Measurements from ENCODE around the gene EOLA1. TPM values are rescaled to one million over a fixed set of nuclear protein-coding genes. Genes with fewer than 3 reads are reported as not detected.
A peak's percentile ranks its signal among the peaks of the same experiment; 100 is the strongest.
"Not testable (repeated sequence)": the region's sequence is repeated elsewhere in the genome, so short reads cannot be mapped to it uniquely, and the experiment has no call there.

The EOLA1 gene
- total RNA-seq, 2 donors from 2014 or later, result 11.9 to 18.0 TPM

GRCh38 chrX:149527705-149528104 lies 13.1 kb upstream of the EOLA1 start:
- peak; percentile 59 for DNase-seq
- Histone ChIP-seq H3K9ac (ENCODE audit: extremely low read depth, low read length, poor library complexity, severe bottlenecking) (no peak overlapping the region), H3K27me3 (ENCODE audit: control insufficient read depth, insufficient read depth, low read length, poor library complexity, severe bottlenecking) (no peaks in the 10 kb centered on the region), H3K9me3 (ENCODE audit: control insufficient read depth, low read length) (no peaks in the 10 kb centered on the region), H3K36me3 (ENCODE audit: control insufficient read depth, insufficient read depth, low read length) (no peaks in the 10 kb centered on the region), H3K27ac (ENCODE audit: low read depth, low read length) (no peak overlapping the region), H3K4me3 (ENCODE audit: low read length) (no peak overlapping the region), H3K4me1 (ENCODE audit: control insufficient read depth, insufficient read depth, low read length) (no peaks in the 10 kb centered on the region)
- H3K27me3 Mint-ChIP-seq (ENCODE audit: insufficient read depth), result no peaks in the 10 kb centered on the region
- H3K4me1 Mint-ChIP-seq, result no peaks in the 10 kb centered on the region
- peak; percentile 60 for TF ChIP-seq CTCF (conservative IDR thresholded peaks at IDR 0.05)
- H3K9me3 Mint-ChIP-seq, result peaks cover 45% of the 10 kb centered on the region
- no peak overlapping the region for H3K4me3 Mint-ChIP-seq
- peaks cover 6% of the 10 kb centered on the region for H3K36me3 Mint-ChIP-seq (ENCODE audit: low read depth)
- 87 to 100% methylated on average over 1 of the region's 1 CpG for WGBS, 2 experiments (ENCODE audit: insufficient coverage in 1 of 2, insufficient read length in 1 of 2)
- H3K27ac Mint-ChIP-seq, result no peak overlapping the region

GRCh38 chrX:149528381-149528780 lies 12.4 kb upstream of the EOLA1 start:
- Mint-ChIP-seq H3K4me3 (no peak overlapping the region), H3K4me1 (no peaks in the 10 kb centered on the region), H3K36me3 (ENCODE audit: low read depth) (peaks cover 6% of the 10 kb centered on the region), H3K27me3 (ENCODE audit: insufficient read depth) (no peaks in the 10 kb centered on the region), H3K27ac (no peak overlapping the region), H3K9me3 (peaks cover 42% of the 10 kb centered on the region)
- TF ChIP-seq CTCF (conservative IDR thresholded peaks at IDR 0.05), result no peak
- DNase-seq, result no peak
- no CpG with 5 or more reads among the region's 1 CpG for WGBS, 2 experiments (ENCODE audit: insufficient coverage in 1 of 2, insufficient read length in 1 of 2)
- H3K27me3 ChIP-seq (ENCODE audit: control insufficient read depth, insufficient read depth, low read length, poor library complexity, severe bottlenecking), result no peaks in the 10 kb centered on the region
- no peaks in the 10 kb centered on the region for H3K9me3 ChIP-seq (ENCODE audit: control insufficient read depth, low read length)
- H3K4me3 ChIP-seq (ENCODE audit: low read length), result no peak overlapping the region
- H3K36me3 ChIP-seq (ENCODE audit: control insufficient read depth, insufficient read depth, low read length), result no peaks in the 10 kb centered on the region
- no peak overlapping the region for H3K27ac ChIP-seq (ENCODE audit: low read depth, low read length)
- no peak overlapping the region for H3K9ac ChIP-seq (ENCODE audit: extremely low read depth, low read length, poor library complexity, severe bottlenecking)
- no peaks in the 10 kb centered on the region for H3K4me1 ChIP-seq (ENCODE audit: control insufficient read depth, insufficient read depth, low read length)

- peaks cover 52% of the 10 kb centered on the region for H3K9me3 Mint-ChIP-seq
- DNase-seq, result no peak
- no peak overlapping the region for H3K9ac ChIP-seq (ENCODE audit: extremely low read depth, low read length, poor library complexity, severe bottlenecking)
- no peak overlapping the region for H3K4me3 ChIP-seq (ENCODE audit: low read length)
- H3K27ac ChIP-seq (ENCODE audit: low read depth, low read length), result no peak overlapping the region
- TF ChIP-seq CTCF (conservative IDR thresholded peaks at IDR 0.05), result no peak
- no peaks in the 10 kb centered on the region for H3K27me3 ChIP-seq (ENCODE audit: control insufficient read depth, insufficient read depth, low read length, poor library complexity, severe bottlenecking)
- 83 to 93% methylated on average over 2 of the region's 2 CpGs for WGBS, 2 experiments (ENCODE audit: insufficient coverage in 1 of 2, insufficient read length in 1 of 2)
- no peaks in the 10 kb centered on the region for H3K9me3 ChIP-seq (ENCODE audit: control insufficient read depth, low read length)
- H3K27me3 Mint-ChIP-seq (ENCODE audit: insufficient read depth), result no peaks in the 10 kb centered on the region
- H3K27ac Mint-ChIP-seq, result no peak overlapping the region
- peaks cover 6% of the 10 kb centered on the region for H3K36me3 Mint-ChIP-seq (ENCODE audit: low read depth)
- H3K36me3 ChIP-seq (ENCODE audit: control insufficient read depth, insufficient read depth, low read length), result no peaks in the 10 kb centered on the region
- H3K4me1 Mint-ChIP-seq, result no peaks in the 10 kb centered on the region
- H3K4me1 ChIP-seq (ENCODE audit: control insufficient read depth, insufficient read depth, low read length), result no peaks in the 10 kb centered on the region
- no peak overlapping the region for H3K4me3 Mint-ChIP-seq
These were observed 9.2 kb upstream of the EOLA1 start for GRCh38 chrX:149531599-149531998.

GRCh38 chrX:149532868-149533267 lies 7.9 kb upstream of the EOLA1 start:
- peaks cover 49% of the 10 kb centered on the region for H3K9me3 Mint-ChIP-seq
- H3K4me3 Mint-ChIP-seq, H3K4me1 Mint-ChIP-seq: not testable (repeated sequence)

GRCh38 chrX:149533999-149534398 lies 6.8 kb upstream of the EOLA1 start:
- not testable (repeated sequence) for H3K4me3 Mint-ChIP-seq; H3K9ac ChIP-seq (ENCODE audit: extremely low read depth, low read length, poor library complexity, severe bottlenecking); H3K36me3 ChIP-seq (ENCODE audit: control insufficient read depth, insufficient read depth, low read length); H3K36me3 Mint-ChIP-seq (ENCODE audit: low read depth); H3K27me3 ChIP-seq (ENCODE audit: control insufficient read depth, insufficient read depth, low read length, poor library complexity, severe bottlenecking); H3K4me1 Mint-ChIP-seq; H3K27ac Mint-ChIP-seq; H3K4me3 ChIP-seq (ENCODE audit: low read length); DNase-seq; H3K9me3 ChIP-seq (ENCODE audit: control insufficient read depth, low read length); H3K27ac ChIP-seq (ENCODE audit: low read depth, low read length); H3K27me3 Mint-ChIP-seq (ENCODE audit: insufficient read depth); H3K4me1 ChIP-seq (ENCODE audit: control insufficient read depth, insufficient read depth, low read length)
- H3K9me3 Mint-ChIP-seq, result peaks cover 45% of the 10 kb centered on the region
- WGBS, 2 experiments (ENCODE audit: insufficient coverage in 1 of 2, insufficient read length in 1 of 2), result 93% methylated on average over 7 of the region's 11 CpGs; no CpG with 5 or more reads in 1 of the 2 experiments

More at GRCh38 chrX:149532868-149533267, 7.9 kb upstream of the EOLA1 start:
- not testable (repeated sequence) for H3K27ac ChIP-seq (ENCODE audit: low read depth, low read length); H3K9ac ChIP-seq (ENCODE audit: extremely low read depth, low read length, poor library complexity, severe bottlenecking); H3K27ac Mint-ChIP-seq; H3K36me3 Mint-ChIP-seq (ENCODE audit: low read depth); H3K4me1 ChIP-seq (ENCODE audit: control insufficient read depth, insufficient read depth, low read length); H3K9me3 ChIP-seq (ENCODE audit: control insufficient read depth, low read length); DNase-seq; H3K27me3 ChIP-seq (ENCODE audit: control insufficient read depth, insufficient read depth, low read length, poor library complexity, severe bottlenecking); H3K27me3 Mint-ChIP-seq (ENCODE audit: insufficient read depth); H3K36me3 ChIP-seq (ENCODE audit: control insufficient read depth, insufficient read depth, low read length); H3K4me3 ChIP-seq (ENCODE audit: low read length)
- WGBS, 2 experiments (ENCODE audit: insufficient coverage in 1 of 2, insufficient read length in 1 of 2), result no CpG with 5 or more reads among the region's 3 CpGs

Measured in endodermal cell (in vitro differentiated cells).